GM12872 (cell line): ENCODE results near the gene NEGR1.

Experiments used
- CTCF ChIP-seq: IDR thresholded peaks from 3 replicates; pipeline ENCODE4 v1.5.1; 2011; ENCODE audit warnings: low read depth, mild to moderate bottlenecking, low read length, moderate library complexity; ENCODE audit not compliant: insufficient read depth

The NEGR1 gene

GRCh38 chr1:71987181-71987580 is 295.2 kb downstream of the NEGR1 start:
- no peak for TF ChIP-seq CTCF

- TF ChIP-seq CTCF = no peak
Observed at GRCh38 chr1:71986160-71986559, 296.2 kb downstream of the NEGR1 start.

GRCh38 chr1:71980556-71980955 is 301.8 kb downstream of the NEGR1 start:
- TF ChIP-seq CTCF = no peak

- TF ChIP-seq CTCF = no peak
Observed at GRCh38 chr1:71979882-71980281, 302.5 kb downstream of the NEGR1 start.

- TF ChIP-seq CTCF = no peak
Observed at GRCh38 chr1:71967670-71968069, 314.7 kb downstream of the NEGR1 start.

- TF ChIP-seq CTCF = no peak
Observed at GRCh38 chr1:71964188-71964587, 318.2 kb downstream of the NEGR1 start.

- no peak for TF ChIP-seq CTCF
Observed at GRCh38 chr1:71956613-71957285, 325.6 kb downstream of the NEGR1 start.

GRCh38 chr1:71950579-71950978 is 331.8 kb downstream of the NEGR1 start:
- TF ChIP-seq CTCF = no peak
